Measurements from ENCODE around the gene LAGE3. TPM values are rescaled to one million over a fixed set of nuclear protein-coding genes. Genes with fewer than 3 reads are reported as not detected.

LAGE3 gene
- total and polyA plus RNA-seq, 10 of the 15 experiments (the other 5 are each of a cell fraction or from before 2014, with no cell fraction given), result 5.3 to 63.7 (median 19.7) TPM

DNA sequence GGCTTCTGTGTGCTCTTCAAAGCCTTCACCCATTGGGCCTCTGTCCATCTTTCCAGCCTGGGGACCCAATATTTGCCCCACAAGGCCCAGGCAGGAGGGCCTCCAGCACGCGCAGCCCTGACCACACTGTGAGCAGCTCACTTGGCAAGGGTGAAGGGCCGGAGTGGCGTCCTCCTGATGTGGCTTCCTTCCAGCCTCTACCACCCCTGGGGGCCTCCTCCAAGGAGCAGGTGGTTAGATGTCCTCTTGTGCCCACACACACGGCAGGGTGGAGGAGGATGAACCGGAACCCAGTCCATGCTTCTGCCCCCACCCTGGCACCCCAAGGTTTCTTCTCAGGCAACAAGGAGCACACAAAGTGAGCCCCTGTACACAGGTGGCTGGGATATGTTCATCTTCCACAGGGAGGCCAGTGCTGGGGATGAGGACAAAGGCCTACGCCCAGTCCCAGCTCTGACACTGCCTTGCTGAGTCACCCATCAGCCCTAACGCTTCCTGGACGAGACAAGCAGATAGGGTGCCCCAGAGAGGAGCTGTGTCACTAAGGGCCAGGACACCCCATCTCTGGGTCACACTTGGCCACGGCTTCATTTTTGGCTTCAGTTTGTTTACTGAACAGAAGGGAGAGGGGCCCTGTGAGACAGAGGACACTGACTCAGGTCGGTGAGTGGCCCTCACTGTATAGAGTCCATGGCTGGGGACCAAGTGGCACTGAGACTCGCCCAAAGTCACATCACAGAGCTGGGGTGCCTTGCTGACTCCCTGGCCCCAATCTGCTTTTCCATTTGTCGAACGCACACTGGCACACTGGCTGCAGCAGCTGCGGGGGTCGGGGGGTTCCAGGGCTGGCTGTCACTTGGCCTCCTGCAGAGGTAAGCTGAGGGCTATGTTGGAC, 5.4 kb upstream of the LAGE3 start (continued):
- TF ChIP-seq, protein P1, sequence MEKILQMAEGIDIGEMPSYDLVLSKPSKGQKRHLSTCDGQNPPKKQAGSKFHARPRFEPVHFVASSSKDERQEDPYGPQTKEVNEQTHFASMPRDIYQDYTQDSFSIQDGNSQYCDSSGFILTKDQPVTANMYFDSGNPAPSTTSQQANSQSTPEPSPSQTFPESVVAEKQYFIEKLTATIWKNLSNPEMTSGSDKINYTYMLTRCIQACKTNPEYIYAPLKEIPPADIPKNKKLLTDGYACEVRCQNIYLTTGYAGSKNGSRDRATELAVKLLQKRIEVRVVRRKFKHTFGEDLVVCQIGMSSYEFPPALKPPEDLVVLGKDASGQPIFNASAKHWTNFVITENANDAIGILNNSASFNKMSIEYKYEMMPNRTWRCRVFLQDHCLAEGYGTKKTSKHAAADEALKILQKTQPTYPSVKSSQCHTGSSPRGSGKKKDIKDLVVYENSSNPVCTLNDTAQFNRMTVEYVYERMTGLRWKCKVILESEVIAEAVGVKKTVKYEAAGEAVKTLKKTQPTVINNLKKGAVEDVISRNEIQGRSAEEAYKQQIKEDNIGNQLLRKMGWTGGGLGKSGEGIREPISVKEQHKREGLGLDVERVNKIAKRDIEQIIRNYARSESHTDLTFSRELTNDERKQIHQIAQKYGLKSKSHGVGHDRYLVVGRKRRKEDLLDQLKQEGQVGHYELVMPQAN (conservative IDR thresholded peaks at IDR 0.05), result no peak
- TF ChIP-seq HCFC1 (IDR thresholded peaks at IDR 0.05; ENCODE audit: low read length) (no peak), LARP7 (IDR thresholded peaks at IDR 0.05) (no peak), ETV6 (conservative IDR thresholded peaks at IDR 0.05 in 1 of 2, IDR thresholded peaks at IDR 0.05 in 1 of 2; ENCODE audit: borderline replicate concordance in 1 of 2, low read depth in 1 of 2) (no peak), CHD1 (IDR thresholded peaks at IDR 0.05; ENCODE audit: low read depth, low read length) (no peak)
- TF ChIP-seq, protein P2, sequence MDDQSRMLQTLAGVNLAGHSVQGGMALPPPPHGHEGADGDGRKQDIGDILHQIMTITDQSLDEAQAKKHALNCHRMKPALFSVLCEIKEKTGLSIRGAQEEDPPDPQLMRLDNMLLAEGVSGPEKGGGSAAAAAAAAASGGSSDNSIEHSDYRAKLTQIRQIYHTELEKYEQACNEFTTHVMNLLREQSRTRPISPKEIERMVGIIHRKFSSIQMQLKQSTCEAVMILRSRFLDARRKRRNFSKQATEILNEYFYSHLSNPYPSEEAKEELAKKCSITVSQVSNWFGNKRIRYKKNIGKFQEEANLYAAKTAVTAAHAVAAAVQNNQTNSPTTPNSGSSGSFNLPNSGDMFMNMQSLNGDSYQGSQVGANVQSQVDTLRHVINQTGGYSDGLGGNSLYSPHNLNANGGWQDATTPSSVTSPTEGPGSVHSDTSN (IDR thresholded peaks at IDR 0.05; ENCODE audit: insufficient replicate concordance, low read depth, low read length), result no peak

DNA sequence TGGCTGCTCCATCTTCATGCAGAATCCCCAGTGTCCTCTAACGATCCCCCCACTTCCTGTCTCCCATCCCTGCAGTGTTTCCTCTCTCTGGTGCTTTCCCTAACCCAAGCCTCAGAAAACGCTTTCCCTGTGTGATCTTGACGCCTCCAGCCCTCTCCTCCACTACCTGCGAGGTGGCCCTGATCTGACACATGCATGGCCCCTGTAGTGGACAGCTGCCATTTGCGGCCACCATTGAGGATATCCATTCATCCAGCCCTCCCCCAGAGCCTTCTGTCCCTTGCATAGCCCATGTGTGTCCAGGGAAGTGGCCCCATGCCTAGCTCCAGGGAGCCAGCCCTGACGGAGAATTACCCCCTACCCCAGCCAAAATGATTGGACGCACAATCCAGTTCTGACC, 4.2 kb upstream of the LAGE3 start:
- ATAC-seq (no peak), FAIRE-seq (no peak), DNase-seq (ENCODE audit: low read depth, low spot score) (no peak)
- H4K20me1 ChIP-seq (ENCODE audit: control insufficient read depth, insufficient read depth), result no peaks in the 10 kb centered on the region
- no peak overlapping the region for H3K4me3 ChIP-seq
- intact Hi-C loops (cut with micrococcal nuclease; ENCODE audit: unreplicated experiment), result no loop called here
- no peak overlapping the region for H3K27ac ChIP-seq (ENCODE audit: control insufficient read depth, insufficient read depth)
- SMC1A ChIA-PET (ENCODE audit: uncharacterized antibody, unreplicated experiment), result no interaction called here
- no peak overlapping the region for H2AFZ ChIP-seq (ENCODE audit: control insufficient read depth, low read depth, low read length)
- no peak for TF ChIP-seq BACH1 (IDR thresholded peaks at IDR 0.05; ENCODE audit: borderline replicate concordance)
- no peak for TF ChIP-seq FOXK2 (IDR thresholded peaks at IDR 0.05)
- peak; percentile 45; the same call in 1 of the 2 replicates for TF ChIP-seq POLR2AphosphoS2 (IDR thresholded peaks at IDR 0.05; ENCODE audit: low read depth, low read length)
- TF ChIP-seq TCF7 (IDR thresholded peaks at IDR 0.05; ENCODE audit: borderline replicate concordance), result no peak
- TF ChIP-seq ZNF217 (IDR thresholded peaks at IDR 0.05), result no peak
- no TSS peak for BruUV-seq (replicated peaks)
- H3K4me2 ChIP-seq (ENCODE audit: control insufficient read depth, insufficient read depth), result no peak overlapping the region
- in situ Hi-C loops (cut with MboI), result no loop called here
- CTCF ChIA-PET, result no interaction called here
- H3K4me1 ChIP-seq (ENCODE audit: control insufficient read depth, insufficient read depth, low read length), result peaks cover 8% of the 10 kb centered on the region; the same call in 1 of the 2 replicates
- peaks cover 16% of the 10 kb centered on the region for H3K79me2 ChIP-seq (ENCODE audit: control insufficient read depth, insufficient read depth, low read length)
- no peaks in the 10 kb centered on the region; the same call in 2 of the 3 replicates for H3K9me3 ChIP-seq (replicated peaks; ENCODE audit: control insufficient read depth, insufficient read depth, low read length)
- POLR2A ChIA-PET, result interaction anchor here (1.6 kb wide), 1 partner anchor 71 kb away, joined by 4 read pairs; no protein-coding TSS in a partner anchor
- WGBS (ENCODE audit: insufficient coverage, insufficient replicate concordance, low lambda C conversion rate, missing lambda C conversion rate), result 49% methylated on average over 7 of the region's 7 CpGs
- H3K27me3 ChIP-seq (replicated peaks in 1 of 2; ENCODE audit: control insufficient read depth in 2 of 2, insufficient read depth in 2 of 2, low read length in 1 of 2), result no peaks in the 10 kb centered on the region
- no peak overlapping the region for H3K9ac ChIP-seq (ENCODE audit: control insufficient read depth, insufficient read depth, low read length)
- RAD21 ChIA-PET (ENCODE audit: unreplicated experiment), result interaction anchor here (1.2 kb wide), 1 partner anchor 32 kb away, joined by 4 read pairs; no protein-coding TSS in a partner anchor
- peaks cover 0 to 2% of the 10 kb centered on the region in 2 experiments; a peak in 2 of 4 replicates for H3K36me3 ChIP-seq (ENCODE audit: control insufficient read depth in 2 of 2, insufficient read depth in 2 of 2, low read length in 1 of 2)

Measured in GM12878 (cell line).